ENCODE results near the gene ASB18. TPM values are rescaled to one million over a fixed set of nuclear protein-coding genes. Genes with fewer than 3 reads are reported as not detected.

Gene ASB18
- total RNA-seq, 1 experiment from 2014 or later: not detected

- POLR2A ChIA-PET: interaction anchor here (0.6 kb wide), 1 partner anchor 26 kb away, joined by 3 read pairs; no protein-coding TSS in a partner anchor
- H3K27ac Mint-ChIP-seq (ENCODE audit: low read depth, unreplicated experiment): no peak overlapping the region
- intact Hi-C loops (cut with micrococcal nuclease): no loop called here
- no peaks in the 10 kb centered on the region for H3K9me3 Mint-ChIP-seq (ENCODE audit: unreplicated experiment)
- CTCF ChIA-PET: interaction anchor here (0.6 kb wide), 1 partner anchor 35 kb away, joined by 4 read pairs; no protein-coding TSS in a partner anchor
- no peak overlapping the region for H3K4me3 Mint-ChIP-seq (ENCODE audit: unreplicated experiment)
- no peaks in the 10 kb centered on the region for H3K4me1 Mint-ChIP-seq (ENCODE audit: insufficient read depth, unreplicated experiment)
- no TSS peak for BruUV-seq (replicated peaks)
- DNase-seq (ENCODE audit: unreplicated experiment): no peak
- peaks cover 53% of the 10 kb centered on the region for H3K27me3 Mint-ChIP-seq (ENCODE audit: insufficient read depth, unreplicated experiment)
- TF ChIP-seq, protein P1, sequence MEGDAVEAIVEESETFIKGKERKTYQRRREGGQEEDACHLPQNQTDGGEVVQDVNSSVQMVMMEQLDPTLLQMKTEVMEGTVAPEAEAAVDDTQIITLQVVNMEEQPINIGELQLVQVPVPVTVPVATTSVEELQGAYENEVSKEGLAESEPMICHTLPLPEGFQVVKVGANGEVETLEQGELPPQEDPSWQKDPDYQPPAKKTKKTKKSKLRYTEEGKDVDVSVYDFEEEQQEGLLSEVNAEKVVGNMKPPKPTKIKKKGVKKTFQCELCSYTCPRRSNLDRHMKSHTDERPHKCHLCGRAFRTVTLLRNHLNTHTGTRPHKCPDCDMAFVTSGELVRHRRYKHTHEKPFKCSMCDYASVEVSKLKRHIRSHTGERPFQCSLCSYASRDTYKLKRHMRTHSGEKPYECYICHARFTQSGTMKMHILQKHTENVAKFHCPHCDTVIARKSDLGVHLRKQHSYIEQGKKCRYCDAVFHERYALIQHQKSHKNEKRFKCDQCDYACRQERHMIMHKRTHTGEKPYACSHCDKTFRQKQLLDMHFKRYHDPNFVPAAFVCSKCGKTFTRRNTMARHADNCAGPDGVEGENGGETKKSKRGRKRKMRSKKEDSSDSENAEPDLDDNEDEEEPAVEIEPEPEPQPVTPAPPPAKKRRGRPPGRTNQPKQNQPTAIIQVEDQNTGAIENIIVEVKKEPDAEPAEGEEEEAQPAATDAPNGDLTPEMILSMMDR (IDR thresholded peaks at IDR 0.05; ENCODE audit: unreplicated experiment): no peak
- H3K36me3 Mint-ChIP-seq (ENCODE audit: insufficient read depth, unreplicated experiment): no peaks in the 10 kb centered on the region
Observed at GRCh38 chr2:236307641-236308040, 43.4 kb upstream of the ASB18 start.

DNA sequence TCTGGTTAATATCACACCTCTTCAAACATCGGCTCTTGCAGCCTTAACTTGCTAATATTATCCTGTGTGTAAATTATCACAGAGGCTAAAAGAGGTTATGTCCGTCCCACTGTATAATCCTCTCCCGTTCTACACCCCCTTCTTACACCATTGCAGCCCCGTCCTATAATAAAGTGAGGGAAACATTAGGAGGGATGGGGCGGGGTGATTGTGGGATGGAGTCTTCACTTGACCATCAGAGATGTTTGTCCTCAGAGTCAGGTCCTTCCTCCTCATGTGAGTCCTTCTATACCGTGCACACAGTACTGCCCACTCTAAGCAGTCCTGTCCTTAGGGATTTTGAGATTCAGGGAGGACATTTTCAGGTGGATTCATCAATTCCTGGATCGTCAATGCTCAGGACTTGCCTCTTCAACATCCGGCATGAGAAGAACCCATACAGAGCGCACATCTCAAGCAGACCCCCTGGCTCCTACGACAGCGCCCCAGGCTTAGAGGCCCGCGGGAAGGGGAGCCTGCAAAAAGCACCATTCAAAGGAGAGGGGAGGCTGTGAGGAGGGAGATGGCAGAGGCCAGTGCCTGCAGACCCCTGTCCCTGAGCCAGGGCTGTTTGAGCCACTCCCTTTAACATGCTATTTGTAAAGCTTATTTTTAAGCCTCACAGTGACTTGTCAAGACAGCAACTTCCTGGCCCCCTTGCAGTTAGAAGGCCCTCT is 42.8 kb upstream of the ASB18 start:
- BruUV-seq (replicated peaks): no TSS peak
- no peak overlapping the region for H3K4me3 Mint-ChIP-seq (ENCODE audit: unreplicated experiment)
- DNase-seq (ENCODE audit: unreplicated experiment): no peak
- no peaks in the 10 kb centered on the region for H3K36me3 Mint-ChIP-seq (ENCODE audit: insufficient read depth, unreplicated experiment)
- no peaks in the 10 kb centered on the region for H3K4me1 Mint-ChIP-seq (ENCODE audit: insufficient read depth, unreplicated experiment)
- H3K9me3 Mint-ChIP-seq (ENCODE audit: unreplicated experiment): no peaks in the 10 kb centered on the region
- intact Hi-C loops (cut with micrococcal nuclease): no loop called here
- no peak overlapping the region for H3K27ac Mint-ChIP-seq (ENCODE audit: low read depth, unreplicated experiment)
- CTCF ChIA-PET: interaction anchor here (0.6 kb wide), 1 partner anchor 36 kb away, joined by 4 read pairs; no protein-coding TSS in a partner anchor
- H3K27me3 Mint-ChIP-seq (ENCODE audit: insufficient read depth, unreplicated experiment): peaks cover 53% of the 10 kb centered on the region
- TF ChIP-seq, protein P1 (IDR thresholded peaks at IDR 0.05; ENCODE audit: unreplicated experiment): no peak
- POLR2A ChIA-PET: interaction anchor here (0.6 kb wide), 1 partner anchor 25 kb away, joined by 3 read pairs; no protein-coding TSS in a partner anchor

DNA sequence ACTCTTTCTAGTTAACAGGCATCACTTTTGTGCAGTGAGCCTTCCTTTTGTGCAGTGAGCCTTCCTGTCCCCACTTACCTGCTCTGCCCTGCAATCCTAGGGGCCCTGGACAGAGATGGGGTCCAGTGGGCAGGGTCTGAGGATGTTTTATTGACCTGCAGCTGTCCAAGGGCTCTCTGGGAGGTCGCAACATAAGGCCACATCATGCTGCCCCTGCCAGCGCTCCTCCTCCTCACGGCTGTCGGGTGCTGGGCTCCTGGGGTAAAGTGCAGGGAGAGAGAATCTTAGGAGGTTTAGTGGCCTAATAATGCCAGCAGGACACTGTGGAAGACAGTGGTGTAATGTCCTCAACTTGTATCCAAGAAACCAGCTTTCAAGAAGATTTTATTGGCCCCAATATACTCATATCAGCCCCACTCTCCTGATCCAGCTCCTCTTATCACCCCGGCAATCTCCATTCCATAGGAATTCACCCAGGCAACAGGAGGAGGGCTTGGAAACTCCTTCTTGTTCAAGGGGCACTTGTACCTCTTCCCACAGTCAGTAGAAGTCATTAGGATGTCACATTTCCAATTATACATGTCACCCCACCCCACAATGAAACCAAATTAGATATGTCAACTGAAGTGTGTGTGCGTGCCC is 41.9 kb upstream of the ASB18 start:
- intact Hi-C loops (cut with micrococcal nuclease): no loop called here
- TF ChIP-seq, protein P1 (IDR thresholded peaks at IDR 0.05; ENCODE audit: unreplicated experiment): no peak
- ChIA-PET CTCF (no interaction called here), POLR2A (no interaction called here)
- H3K4me1 Mint-ChIP-seq (ENCODE audit: insufficient read depth, unreplicated experiment): no peaks in the 10 kb centered on the region
- H3K9me3 Mint-ChIP-seq (ENCODE audit: unreplicated experiment): no peaks in the 10 kb centered on the region
- H3K36me3 Mint-ChIP-seq (ENCODE audit: insufficient read depth, unreplicated experiment): no peaks in the 10 kb centered on the region
- H3K27ac Mint-ChIP-seq (ENCODE audit: low read depth, unreplicated experiment): no peak overlapping the region
- H3K27me3 Mint-ChIP-seq (ENCODE audit: insufficient read depth, unreplicated experiment): peaks cover 47% of the 10 kb centered on the region
- no peak overlapping the region for H3K4me3 Mint-ChIP-seq (ENCODE audit: unreplicated experiment)
- no peak for DNase-seq (ENCODE audit: unreplicated experiment)
- no TSS peak for BruUV-seq (replicated peaks)

DNA sequence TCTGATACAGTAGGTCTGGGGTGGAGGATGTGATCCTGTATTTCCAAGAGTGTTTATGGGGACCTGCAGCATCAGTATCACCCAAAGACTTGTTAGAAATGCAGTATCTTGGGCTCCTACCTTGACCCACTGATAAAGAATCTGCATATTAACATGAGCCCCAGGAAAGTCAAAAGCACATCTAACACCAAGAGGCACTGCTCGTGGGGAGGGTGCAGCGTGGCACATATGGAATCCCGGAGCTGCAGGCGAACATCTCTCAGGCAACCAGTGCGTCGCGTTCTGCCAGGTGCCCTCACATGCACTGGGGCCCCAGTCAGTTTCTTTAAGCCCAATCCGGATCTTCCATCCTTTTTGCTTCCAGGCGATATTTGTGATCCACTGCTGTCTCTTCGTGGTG is 41.3 kb upstream of the ASB18 start:
- no peak for DNase-seq (ENCODE audit: unreplicated experiment)
- Mint-ChIP-seq H3K4me3 (ENCODE audit: unreplicated experiment) (no peak overlapping the region), H3K9me3 (ENCODE audit: unreplicated experiment) (no peaks in the 10 kb centered on the region), H3K36me3 (ENCODE audit: insufficient read depth, unreplicated experiment) (no peaks in the 10 kb centered on the region), H3K27me3 (ENCODE audit: insufficient read depth, unreplicated experiment) (peaks cover 46% of the 10 kb centered on the region), H3K4me1 (ENCODE audit: insufficient read depth, unreplicated experiment) (no peaks in the 10 kb centered on the region), H3K27ac (ENCODE audit: low read depth, unreplicated experiment) (no peak overlapping the region)
- no TSS peak for BruUV-seq (replicated peaks)
- intact Hi-C loops (cut with micrococcal nuclease): no loop called here
- TF ChIP-seq, protein P1 (IDR thresholded peaks at IDR 0.05; ENCODE audit: unreplicated experiment): no peak
- ChIA-PET CTCF (no interaction called here), POLR2A (no interaction called here)

All from MCF 10A (cell line).